T-helper 1 cell (primary cell): ENCODE results near the gene SLC29A3.
"Not testable (repeated sequence)": the region's sequence is repeated elsewhere in the genome, so short reads cannot be mapped to it uniquely, and the experiment has no call there.

Experiments
- DNase-seq, 5 donors: peaks; one replicate each; pipeline ENCODE4 v3.0.0-alpha.2; 2012 to 2020

The SLC29A3 gene

DNA sequence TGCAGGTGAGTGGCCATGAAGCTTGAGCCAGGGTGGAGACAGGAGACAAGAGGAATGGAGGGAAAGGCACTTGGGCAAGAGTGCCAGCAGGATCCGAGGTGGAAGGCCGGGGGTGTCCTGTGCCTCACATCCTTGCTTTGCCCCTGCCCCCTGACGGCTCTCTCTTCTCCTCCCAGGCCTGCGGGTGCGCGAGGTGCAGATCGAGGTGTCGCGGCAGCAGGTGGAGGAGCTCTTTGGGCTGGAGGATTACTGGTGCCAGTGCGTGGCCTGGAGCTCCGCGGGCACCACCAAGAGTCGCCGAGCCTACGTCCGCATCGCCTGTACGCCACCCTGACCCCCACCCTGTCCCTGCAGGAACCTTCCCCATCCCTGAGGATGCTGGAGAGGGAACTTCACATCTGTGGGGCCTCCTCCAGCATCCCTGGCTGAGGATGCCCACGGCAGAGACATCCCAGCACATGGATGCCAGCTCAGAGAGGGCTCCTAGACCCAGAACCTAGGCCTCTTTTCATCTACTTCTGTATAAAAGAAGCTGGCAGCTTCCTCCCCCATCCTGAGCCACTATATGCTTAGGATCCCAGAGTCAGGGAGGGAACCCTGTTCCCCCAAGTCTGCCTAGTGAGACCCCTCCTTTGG lies 34.4 kb upstream of the SLC29A3 start:
- no peak for DNase-seq

DNA sequence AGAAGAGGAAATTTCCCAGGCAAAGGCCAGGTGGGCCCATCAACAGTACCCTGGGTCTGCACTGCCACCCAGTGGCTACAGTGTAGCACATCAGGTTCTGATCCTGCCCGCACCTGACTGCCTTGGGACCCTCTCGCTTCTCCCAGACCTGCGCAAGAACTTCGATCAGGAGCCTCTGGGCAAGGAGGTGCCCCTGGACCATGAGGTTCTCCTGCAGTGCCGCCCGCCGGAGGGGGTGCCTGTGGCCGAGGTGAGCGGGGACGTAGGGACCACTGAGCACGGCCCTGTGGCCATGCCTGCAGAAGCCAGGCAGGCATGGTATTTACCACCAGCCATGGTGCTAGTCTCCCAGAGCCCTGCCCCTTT lies 33.9 kb upstream of the SLC29A3 start:
- DNase-seq, result peak in 1 of 5 donors; percentile 8

DNA sequence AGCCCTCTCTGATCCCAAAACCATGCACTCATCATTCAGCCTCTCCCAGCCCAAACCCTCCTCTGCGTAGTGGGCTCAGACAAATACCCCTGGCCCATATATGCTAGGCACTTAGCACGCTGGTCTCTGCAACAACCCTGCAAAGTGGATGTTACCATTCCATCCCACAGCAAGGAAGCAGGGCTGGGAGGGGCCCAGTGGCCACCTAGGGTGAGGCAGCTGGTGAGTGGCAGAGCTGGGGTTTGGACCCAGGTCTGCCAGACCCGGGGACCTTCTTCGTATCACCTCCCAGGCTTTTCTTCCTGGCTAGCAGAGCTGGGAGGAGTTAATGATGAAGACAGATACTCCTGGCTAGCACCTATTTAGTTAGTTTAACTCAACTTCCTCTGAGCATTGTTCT lies 33.1 kb upstream of the SLC29A3 start:
- DNase-seq, result no peak

DNA sequence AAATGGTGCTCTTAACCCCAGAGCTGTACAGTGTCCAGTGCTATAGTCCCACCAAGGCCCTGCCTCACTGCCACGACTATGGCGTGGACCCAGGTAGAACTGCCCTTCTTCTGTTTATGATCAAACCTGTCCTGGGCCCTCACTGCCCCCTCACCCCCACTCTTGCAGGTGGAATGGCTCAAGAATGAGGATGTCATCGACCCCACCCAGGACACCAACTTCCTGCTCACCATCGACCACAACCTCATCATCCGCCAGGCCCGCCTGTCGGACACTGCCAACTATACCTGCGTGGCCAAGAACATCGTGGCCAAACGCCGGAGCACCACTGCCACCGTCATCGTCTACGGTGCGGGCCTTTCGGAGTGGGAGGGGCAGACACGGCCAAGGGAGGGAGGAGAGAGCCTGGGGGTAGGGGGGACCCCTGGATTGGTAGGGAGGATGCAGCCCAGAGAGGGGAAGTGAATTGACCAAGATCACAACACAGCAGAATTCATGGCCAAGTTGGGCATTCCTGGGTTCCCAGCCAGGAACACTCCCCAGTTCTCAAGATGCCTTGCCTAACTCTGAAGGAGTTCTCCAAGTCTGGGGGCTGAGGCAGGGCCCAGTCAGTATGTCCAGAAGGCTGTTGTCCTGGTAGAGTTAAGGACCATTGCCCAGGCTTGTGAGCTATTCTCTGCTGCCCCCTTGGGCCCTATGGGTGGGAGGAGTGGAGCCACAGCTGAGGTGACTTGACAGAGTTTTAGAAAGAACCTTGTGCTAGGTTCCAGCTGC lies 32.4 kb upstream of the SLC29A3 start:
- no peak for DNase-seq

DNA sequence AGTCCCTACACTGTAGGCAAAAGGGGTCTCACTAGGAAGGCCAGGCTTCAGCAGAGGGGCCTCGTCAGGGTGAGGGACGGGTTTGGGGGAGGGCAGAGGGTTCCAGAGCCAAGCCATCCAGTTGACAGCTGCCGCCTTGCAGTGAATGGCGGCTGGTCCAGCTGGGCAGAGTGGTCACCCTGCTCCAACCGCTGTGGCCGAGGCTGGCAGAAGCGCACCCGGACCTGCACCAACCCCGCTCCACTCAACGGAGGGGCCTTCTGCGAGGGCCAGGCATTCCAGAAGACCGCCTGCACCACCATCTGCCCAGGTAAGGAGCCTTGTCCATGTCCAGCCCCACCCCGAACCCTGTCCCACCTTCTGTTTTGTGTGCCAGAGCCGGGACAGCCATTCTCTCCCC lies 31.6 kb upstream of the SLC29A3 start:
- no peak for DNase-seq

DNA sequence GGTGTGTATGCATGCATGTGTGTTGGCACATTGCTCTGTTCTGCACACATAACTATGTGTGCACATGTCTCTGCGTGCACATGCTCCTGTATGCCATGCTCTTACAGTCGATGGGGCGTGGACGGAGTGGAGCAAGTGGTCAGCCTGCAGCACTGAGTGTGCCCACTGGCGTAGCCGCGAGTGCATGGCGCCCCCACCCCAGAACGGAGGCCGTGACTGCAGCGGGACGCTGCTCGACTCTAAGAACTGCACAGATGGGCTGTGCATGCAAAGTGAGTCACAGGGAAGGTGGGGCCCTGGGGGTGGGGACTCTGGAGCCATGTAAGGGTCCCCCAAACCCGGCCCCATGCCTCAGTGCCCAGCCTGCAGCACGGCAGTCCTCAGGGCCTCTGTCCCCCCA lies 30.6 kb upstream of the SLC29A3 start:
- DNase-seq, result no peak

DNA sequence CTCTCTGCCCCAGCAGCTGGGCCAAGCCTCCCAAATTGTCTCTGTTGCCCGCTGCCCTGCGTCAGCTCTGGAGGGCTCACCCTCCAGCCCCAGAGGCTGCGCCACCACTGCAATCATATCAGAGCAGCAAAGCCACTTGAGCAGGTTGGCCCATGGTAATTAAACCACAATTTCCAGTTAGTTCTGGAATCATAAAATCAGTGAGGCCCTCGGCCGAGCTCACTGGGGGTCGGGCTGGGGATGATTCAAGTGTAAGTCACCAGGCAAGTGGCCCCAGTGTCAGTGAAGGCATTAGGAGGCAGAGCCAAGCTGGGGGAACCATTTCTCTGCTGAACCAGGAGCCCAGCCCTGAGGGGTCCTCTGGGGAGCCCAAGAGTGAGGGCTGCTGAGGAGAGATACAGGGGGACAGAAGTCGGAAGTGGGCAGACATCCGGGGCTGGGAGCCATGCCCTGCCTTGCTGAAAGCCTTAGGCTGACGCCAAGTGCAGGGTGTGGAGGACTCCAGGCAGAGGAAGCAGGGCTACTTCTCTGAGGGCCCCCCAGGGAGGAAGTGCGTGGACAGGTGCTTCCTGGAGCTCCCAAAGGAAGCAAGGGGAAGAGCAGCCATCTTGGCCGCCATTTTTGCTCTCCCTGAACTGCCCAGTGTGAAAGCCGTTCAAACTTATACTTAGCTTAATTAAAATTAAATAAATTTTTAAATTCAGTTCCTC lies 29.5 kb upstream of the SLC29A3 start:
- DNase-seq, result no peak

DNA sequence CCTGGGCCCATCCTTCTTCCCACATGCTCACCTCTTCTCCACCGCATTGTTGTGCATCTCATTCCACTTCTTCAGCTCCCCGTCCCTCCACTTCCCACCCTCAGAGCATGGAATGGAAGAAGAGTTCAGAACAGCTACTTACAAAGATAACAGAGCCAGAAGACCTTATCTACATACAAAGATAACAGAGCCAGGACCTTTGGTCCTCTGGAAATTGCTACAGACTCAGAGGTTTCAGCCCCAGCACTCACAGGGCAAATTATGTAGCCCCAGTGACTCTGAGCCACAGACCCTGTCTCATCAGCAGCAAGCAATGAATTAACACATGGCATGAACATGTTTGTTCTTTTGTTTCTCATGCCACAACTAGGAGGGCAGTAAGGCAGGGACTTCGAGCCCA lies 28.7 kb upstream of the SLC29A3 start:
- DNase-seq, result no peak

DNA sequence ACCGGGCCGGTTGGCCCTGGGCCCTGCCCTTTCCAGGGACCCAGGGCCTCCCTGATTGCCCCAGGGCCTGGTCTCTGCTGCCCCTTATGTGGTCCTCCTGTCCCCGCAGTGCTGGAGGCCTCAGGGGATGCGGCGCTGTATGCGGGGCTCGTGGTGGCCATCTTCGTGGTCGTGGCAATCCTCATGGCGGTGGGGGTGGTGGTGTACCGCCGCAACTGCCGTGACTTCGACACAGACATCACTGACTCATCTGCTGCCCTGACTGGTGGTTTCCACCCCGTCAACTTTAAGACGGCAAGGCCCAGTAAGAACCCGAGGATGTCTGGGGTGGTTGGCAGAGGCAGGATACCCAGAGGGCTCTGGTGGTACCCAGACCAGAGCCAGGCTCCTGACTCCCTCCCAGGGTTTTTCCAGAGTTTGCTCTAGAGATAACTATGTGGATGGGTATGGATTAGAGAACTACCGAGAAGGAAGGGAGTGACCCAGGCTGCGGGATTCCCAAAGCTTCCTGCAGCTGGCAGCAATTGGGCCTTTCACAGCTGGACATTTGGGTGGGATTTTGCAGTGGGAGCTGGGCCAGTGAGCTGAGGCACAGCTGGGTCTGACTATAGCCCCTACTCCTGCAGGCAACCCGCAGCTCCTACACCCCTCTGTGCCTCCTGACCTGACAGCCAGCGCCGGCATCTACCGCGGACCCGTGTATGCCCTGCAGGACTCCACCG lies 28.1 kb upstream of the SLC29A3 start:
- no peak for DNase-seq

DNA sequence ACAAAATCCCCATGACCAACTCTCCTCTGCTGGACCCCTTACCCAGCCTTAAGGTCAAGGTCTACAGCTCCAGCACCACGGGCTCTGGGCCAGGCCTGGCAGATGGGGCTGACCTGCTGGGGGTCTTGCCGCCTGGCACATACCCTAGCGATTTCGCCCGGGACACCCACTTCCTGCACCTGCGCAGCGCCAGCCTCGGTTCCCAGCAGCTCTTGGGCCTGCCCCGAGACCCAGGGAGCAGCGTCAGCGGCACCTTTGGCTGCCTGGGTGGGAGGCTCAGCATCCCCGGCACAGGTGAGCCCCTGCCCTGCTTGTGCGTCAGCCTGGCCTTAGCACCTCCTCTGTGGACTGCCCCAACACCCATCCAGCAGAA lies 27.5 kb upstream of the SLC29A3 start:
- DNase-seq, result no peak

DNA sequence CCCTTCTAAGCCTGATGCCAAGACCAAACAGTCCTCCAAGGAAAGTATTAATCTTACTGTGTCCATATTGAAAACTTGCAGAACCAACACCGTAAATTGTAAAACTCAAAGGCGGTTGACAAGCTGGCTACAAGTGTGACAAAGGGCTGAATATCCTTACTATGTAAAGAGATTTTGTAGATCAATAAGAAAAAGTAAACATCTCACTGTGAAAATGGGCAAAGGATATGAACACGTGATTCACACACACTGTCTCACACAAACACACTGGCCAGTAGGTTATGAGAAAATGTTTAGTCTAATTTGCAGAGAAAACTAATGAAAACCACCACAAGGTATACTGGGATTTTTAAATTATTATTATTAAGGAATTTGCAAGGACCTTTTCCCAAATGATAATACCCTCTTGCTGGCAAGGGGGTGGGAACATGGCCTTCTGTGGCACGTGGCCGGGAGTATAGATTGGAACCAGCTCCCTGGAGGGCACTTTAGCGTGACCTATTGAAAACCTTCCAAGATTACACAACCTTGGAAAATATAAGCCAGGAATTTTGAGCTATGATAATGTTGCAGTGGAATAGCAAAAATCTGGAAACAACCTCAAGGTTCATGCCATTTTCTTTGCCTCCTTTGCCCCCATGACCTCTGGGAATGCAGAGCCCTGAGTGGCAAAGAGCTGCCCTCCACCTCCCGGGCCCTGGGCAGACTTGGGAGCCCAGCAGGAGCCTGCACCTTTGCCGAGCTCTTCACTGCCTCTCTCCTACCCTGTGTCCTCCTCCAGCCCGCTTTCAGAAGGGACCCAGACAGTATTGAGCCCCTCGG lies 26.2 kb upstream of the SLC29A3 start:
- no peak for DNase-seq

DNA sequence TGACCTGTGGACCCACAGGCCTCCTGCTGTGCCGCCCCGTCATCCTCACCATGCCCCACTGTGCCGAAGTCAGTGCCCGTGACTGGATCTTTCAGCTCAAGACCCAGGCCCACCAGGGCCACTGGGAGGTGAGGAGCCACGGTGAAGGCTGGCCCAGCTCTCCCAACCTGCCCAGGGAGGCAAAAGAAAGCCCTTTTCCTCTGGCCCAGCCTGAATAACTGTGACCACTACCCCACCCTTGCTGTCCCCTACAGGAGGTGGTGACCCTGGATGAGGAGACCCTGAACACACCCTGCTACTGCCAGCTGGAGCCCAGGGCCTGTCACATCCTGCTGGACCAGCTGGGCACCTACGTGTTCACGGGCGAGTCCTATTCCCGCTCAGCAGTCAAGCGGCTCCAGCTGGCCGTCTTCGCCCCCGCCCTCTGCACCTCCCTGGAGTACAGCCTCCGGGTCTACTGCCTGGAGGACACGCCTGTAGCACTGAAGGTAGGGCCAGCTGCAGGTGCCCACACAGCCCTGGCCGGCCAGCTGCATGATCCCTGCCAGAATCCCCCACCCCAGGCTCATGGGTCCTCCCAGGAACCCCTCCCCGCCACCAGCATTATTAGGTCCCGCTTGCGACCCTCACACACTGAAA lies 25.5 kb upstream of the SLC29A3 start:
- DNase-seq, result no peak

DNA sequence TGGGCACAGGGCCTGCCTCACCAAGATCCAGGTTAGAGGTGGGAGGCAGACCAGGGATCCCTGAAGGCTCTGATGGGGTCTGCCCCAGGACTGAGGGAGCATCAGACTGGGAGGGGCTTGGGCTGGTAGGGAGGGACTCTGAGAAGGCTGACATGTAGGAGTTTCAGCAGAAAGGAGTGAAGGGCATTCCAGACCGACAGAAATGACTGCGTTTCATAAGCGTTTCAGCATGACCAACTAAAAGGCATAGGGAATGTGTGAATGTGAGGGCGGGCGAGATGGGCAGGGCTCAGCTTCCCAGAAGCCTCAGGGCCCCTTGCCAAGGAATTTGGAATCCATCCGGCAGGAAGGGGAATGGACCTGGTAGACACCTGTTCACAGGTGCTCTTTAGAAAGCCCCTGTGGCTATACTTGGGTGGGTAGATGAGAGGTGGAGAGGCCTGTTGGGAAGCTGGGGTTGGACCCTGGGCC lies 24.9 kb upstream of the SLC29A3 start:
- no peak for DNase-seq

DNA sequence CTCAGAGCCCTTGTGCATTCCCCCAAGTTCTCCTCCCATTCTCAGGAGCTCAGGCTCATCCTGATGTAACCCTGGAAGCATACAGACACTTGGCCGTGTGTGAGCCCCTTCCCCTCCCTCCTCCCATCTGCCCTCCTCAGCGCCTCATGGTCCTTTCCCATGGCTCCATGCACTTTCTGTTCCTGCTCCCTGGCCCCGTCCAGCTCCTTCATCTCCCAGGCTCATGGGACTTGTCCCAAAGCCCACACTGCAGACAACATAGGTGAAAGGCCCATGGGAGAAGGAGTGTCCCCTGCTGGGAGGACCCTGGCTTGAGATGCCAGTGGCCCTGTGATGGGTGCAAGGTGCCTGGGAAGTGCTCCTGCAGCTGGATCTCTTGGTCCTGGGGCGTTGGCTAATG lies 24.2 kb upstream of the SLC29A3 start:
- DNase-seq, result no peak

DNA sequence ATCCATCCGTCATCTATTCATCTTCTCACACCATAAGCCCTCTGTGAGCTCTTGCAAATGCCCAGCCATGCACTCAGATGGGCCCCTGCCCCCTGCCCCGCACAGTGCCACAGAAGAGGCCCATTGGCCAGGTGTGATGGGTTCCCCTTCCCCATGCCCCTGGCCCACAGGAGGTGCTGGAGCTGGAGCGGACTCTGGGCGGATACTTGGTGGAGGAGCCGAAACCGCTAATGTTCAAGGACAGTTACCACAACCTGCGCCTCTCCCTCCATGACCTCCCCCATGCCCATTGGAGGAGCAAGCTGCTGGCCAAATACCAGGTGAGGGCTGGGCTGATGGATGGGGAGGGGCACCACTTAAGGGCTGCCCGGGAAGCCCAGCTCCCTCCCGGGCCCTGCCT lies 23.4 kb upstream of the SLC29A3 start:
- no peak for DNase-seq

DNA sequence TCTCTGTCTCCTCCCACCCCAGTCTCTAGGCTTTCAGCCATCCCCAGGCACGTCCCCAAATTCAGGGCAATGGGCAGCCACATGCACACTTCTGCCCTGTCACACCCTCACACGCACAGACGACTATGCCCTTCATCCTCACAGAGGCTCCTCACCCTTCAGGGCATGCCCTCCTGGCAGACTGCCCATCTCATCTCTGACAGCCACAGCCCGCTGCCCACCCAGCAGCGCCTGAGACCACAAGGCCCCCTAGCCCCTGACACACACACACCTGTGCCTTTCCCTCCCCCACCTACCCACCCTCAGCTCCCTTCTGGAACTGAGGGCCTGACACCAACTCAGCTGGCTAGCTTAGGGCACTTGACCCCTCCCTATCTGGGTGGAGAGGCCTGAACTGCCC lies 23.0 kb upstream of the SLC29A3 start:
- no peak for DNase-seq

DNA sequence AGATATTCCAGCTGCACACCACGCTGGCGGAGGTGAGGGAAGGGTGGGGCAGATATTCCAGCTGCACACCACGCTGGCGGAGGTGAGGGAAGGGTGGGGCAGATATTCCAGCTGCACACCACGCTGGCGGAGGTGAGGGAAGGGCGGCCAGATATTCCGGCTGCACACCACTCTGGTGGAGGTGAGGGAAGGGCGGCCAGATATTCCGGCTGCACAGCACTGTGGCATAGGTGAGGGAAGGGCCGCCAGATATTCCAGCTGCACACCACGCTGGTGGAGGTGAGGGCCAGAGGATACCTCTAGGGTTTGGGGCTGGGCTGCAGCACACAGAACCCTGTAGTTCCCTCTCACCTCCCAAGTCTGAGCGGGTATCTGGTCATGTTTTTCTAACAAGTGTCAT lies 22.2 kb upstream of the SLC29A3 start:
- not testable (repeated sequence) for DNase-seq

DNA sequence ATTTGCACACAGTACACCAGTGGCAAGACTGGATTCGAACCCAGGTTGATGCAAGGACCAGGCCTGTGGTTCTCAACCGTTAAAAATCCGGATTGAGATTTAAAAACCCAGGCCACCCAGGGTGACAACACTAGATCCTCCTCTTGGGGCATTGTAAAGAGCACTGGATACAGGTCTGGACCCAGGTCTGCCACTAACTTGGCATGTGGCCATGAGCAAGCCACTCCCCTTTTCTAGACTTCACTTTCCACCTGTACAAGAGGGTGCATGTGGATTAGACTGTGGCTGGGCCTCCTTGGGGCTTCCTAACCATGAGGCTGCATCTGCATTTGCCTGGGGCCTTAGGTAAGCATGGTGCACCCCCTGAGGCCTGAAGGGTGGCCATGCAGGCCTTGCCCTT lies 21.7 kb upstream of the SLC29A3 start:
- DNase-seq, result no peak

DNA sequence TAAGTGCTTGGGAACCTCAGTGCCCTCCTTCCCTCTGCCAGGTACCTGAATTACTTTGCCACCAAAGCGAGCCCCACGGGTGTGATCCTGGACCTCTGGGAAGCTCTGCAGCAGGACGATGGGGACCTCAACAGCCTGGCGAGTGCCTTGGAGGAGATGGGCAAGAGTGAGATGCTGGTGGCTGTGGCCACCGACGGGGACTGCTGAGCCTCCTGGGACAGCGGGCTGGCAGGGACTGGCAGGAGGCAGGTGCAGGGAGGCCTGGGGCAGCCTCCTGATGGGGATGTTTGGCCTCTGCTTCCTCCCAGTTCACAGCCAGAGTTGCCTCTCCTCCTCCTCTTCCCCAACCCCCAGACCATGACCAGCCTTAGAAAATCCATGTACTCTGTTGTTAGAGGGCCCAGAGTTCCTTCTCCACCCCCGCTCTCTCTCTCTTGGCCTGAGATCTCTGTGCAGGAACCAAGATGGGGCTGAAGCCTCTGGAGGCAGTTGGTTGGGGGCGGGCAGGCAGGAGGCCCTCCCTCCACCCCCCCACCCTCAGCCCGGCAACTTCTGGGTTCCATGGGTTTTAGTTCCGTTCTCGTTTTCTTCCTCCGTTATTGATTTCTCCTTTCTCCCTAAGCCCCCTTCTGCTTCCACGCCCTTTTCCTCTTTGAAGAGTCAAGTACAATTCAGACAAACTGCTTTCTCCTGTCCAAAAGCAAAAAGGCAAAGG lies 19.8 kb upstream of the SLC29A3 start:
- no peak for DNase-seq

DNA sequence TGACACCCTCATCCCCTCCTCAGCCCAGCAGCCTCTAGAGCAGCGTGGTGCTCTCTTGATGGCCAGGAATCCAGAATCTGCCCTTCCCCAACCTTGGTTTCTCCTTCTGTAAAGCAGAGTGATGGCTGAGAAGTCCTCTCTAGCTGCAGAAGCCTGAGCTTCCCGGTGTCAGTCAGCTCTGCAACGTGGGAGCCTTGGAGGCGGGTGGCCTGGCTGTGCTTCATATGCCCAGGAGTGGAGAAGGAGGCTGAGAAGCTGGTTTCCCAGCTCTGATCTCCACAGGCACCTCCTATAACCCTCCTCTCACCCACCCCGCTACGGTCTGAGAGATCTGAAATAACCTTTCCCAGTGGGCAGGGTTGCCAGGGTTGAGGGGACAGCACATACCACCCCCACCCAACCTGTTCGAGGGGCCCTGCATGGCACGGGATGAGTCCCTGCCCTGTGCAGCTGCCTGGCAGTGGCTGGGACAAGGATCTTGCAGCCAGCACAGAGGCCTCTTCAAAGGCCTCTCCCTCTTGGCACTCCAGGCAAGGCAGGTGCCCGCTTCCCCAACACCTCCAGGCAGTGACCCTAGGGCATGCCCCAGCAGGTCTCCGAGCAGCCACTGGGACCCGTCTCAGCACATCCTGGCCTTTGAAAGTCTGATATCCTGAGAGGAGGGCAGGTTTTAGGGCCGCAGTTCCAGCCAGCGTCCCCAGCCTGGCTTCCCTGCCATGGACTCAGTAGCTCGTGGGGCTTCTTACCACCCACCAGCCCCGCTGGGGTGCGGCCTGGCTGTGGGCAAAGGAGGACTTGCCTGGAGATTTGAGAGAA lies 18.3 kb upstream of the SLC29A3 start:
- DNase-seq, result no peak
